HG03097 (cell line): ENCODE results near the gene CCDC167.

Experiments
- ATAC-seq: cut with Tn5 transposase; IDR thresholded peaks from one replicate; pipeline ENCODE4 v1.9.1; 2021; ENCODE audit not compliant: unreplicated experiment, low FRiP score

CCDC167 gene

GRCh38 chr6:37499433-37500293, at the start of gene CCDC167:
CCDC167 (minus strand) TSS chr6:37499893; CDS start chr6:37499863, 30 bp downstream.
- ATAC-seq, result peak; percentile 77

DNA sequence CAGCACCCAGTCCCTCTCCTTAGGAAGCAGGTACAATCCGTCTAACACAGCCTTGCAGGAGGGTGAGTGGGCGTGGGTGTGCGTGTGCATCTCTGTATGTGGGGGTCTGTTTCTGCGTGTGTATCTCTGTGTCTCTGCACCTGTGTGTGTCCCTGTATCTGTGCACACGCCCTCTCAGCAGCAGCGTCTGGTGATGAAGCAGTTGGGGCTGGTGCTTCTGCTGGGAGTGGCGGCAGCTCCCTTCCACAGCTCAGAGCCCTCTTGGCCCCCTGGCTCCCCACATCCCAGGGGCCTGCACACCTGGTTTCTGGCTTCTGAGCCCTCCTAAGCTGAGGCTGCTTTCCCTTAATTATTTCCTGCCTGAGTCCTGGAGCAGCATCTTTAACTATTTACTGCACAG, 49.5 kb upstream of the CCDC167 start:
- no peak for ATAC-seq

GRCh38 chr6:37548067-37548674, 48.5 kb upstream of the CCDC167 start:
- ATAC-seq, result no peak

- peak; percentile 44 for ATAC-seq
These were observed 47.9 kb upstream of the CCDC167 start for GRCh38 chr6:37547564-37548061.

DNA sequence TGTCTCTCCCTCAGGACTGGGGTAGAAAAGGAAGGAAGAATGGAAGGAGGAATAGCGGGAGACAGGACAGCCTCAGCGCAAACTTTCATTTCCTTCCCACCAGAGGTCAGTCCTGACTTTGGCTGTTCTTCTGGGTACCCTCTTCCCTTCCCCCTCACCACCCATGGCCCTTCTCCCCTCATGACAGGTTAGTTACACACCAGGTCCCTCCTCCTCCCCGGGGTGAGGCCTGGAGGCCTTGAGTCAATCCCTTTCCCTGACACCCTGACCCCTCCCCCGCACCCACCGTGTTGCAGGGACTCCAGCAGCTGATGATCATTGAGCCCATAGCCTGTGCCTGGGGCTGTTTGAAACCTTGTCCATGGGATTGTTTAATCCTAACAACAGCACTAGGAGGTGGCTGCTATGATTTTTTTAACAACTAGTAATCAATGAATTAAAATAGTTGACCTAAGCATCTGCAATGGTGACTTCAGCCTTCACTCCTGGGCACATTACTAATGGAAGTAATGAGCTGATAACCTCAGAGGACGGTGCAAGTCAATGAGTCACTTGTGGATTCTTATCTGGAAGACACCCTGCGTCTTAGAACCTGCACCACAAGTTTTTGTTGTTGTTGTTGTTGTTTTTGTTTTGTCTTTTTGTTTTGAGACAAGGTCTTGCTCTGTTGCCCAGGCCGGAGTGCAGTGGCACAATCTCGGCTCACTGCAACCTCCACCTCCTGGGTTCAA, 46.6 kb upstream of the CCDC167 start:
- ATAC-seq, result no peak

- ATAC-seq, result no peak
These were observed 44.8 kb upstream of the CCDC167 start for GRCh38 chr6:37544530-37544929.

GRCh38 chr6:37543361-37543760, 43.7 kb upstream of the CCDC167 start:
- no peak for ATAC-seq

DNA sequence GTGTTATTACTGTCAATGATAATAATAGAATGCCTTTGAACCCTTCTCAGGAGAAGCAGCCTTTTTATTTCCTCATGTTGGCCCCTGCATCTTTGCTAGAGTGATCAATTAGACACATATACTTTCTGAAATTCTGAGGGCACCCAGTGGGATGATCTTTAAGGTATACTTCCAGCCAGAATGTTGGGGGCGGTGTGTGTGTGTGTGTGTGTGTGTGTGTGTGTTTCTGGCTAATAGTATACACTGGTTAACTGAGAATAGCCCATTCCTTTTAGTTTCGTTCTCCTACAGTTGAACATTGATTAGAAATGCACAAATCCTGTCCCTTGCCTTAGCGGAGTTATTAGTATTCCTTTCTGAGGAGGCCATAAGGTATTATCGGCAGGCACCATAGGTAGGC, 41.7 kb upstream of the CCDC167 start:
- no peak for ATAC-seq

DNA sequence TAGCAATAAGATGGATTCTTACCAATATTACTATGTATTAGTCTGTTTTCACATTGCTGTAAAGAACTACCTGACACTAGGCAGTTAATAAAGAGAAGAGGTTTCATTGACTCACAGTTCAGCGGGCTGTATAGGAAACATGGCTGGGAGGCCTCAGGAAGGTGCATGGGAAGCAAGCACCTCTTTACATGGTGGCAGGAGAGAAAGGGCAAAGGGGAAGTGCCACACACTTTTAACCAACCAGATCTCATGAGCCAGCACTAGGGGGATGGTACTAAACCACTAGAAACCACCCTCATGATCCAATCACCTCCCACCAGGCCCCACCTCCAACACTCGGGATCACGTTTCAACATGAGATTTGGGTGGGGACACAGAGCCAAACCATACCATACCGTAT, 40.7 kb upstream of the CCDC167 start:
- no peak for ATAC-seq

DNA sequence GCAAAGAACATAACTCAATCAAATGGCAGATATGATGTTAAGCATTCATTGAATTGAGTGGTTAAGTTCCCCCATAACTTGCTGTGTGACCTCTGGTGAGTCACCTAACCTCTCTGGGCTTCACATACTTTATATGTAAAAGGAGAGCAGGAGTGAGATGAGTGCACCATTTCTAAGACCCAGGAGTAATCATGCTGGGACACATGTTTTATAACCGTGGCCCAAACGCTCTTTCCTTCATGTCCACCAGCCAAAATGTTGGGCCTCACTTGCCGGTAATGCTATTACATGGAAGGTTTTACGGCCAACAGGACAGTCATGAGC, 40.3 kb upstream of the CCDC167 start:
- ATAC-seq, result no peak

DNA sequence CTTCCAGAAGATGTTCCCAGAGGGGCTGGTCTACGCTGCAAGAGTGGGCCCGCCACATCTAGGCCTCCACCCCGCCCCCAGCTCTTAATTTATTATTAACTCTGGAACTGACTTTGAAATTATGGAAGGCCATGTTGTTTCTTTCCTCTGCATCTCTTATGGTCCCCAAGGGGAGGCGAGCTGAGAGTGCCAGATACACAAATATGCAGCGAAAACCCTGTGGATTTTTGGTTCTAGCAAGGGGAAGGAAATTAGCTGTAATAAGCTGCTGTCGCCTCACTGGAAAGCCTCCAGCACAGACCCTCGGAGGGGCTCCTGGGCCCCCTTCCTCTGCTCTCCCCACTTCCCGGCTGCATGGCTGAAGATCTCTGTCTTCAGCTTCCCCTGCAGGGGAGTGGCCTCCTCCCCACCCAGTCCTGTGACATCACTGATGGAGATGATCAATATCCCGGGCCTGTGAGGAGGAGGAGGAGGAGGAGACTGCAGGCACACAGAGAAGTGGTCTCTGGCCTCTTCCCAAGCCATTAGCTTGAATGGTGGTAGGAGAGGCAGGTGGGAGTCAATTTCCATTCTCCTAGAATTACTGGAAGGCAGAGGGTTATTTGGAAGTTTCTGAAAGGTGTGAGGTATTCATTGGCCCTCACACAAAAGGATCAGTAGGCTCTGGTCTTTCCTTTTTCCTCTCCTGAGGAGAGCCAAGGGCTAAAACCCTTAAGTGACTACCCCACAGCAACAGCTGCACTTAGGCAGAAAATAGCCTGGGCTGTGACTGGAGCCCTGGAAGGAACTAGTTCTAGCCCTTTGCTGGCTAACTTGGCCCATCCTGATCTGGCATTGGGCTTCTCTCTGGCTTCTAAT, 39.7 kb upstream of the CCDC167 start:
- no peak for ATAC-seq

- ATAC-seq, result no peak
These were observed 38.4 kb upstream of the CCDC167 start for GRCh38 chr6:37538107-37538506.

GRCh38 chr6:37537548-37537947, 37.9 kb upstream of the CCDC167 start:
- no peak for ATAC-seq

DNA sequence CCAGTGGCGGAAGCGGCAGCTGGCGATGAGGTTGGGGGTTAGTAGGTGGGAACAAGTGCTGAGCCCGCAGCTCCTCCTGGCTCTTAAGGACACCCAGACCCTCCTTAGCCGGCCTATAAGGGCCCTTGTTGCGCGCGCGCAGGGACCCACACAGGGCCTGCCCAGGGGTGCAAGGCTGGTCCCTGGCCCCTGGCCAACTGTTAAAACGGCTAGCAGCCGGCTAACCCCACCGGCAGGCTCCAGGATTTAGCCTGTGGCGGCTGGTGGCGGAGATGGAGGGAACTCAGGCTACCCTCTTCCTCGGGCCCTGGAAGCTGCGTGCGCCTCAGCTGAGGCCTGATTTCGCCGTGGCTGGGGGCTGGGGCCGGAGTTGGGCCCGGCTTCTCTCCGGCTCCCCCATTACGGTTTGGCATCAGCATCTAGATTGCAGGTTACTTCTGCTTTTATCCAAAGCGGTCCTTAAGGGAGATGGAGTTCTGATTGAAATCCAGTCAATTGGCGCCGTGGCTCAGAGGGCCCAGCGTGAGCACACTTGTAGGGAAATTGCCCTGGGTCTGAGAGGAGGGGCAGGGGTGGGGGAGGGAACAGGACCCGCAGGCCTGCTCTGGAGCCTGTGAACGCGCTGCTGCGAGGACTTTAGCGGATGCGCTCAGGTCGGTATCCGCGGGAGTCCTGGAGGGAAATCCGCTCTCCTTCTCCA, 36.9 kb upstream of the CCDC167 start:
- no peak for ATAC-seq

- ATAC-seq, result no peak
These were observed 36.2 kb upstream of the CCDC167 start for GRCh38 chr6:37535759-37536490.

GRCh38 chr6:37535428-37535758, 35.7 kb upstream of the CCDC167 start:
- no peak for ATAC-seq

DNA sequence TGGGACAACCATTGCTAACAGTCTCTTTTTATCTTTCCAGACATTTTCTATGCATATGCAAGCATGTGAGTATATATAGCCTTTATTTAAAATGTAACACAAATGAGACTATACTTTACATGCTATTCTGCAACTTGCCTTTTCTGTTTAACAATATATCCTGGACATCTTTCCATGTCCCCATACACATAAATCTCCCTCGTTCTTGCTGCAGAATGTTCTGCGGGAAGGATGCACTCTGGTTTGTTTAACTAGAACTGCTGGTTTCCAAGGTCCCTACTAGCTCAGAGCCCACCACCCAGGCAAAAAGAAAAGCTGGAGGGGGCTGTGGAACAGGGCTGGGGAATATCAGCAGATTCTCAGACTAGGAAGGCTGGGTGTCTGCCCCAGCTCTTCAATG, 35.2 kb upstream of the CCDC167 start:
- ATAC-seq, result no peak

DNA sequence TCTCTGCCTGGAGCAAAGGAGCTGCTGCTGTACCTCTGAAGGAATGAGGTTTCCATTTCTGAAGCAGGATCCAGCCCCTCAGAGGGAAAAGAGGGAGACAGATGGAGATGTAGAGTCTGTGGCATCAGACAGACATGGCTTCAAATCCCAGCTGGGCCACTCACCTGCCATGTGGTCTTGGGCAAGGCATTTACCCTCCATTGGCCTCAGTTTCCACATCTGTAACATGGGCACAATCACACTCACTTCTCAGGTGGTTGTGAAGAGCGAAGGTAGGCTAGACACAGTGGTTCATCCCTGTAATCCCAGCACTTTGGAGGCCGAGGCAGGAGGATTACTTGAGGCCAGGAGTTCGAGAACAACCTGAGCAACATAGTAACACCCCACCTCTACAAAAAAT, 32.4 kb upstream of the CCDC167 start:
- no peak for ATAC-seq

DNA sequence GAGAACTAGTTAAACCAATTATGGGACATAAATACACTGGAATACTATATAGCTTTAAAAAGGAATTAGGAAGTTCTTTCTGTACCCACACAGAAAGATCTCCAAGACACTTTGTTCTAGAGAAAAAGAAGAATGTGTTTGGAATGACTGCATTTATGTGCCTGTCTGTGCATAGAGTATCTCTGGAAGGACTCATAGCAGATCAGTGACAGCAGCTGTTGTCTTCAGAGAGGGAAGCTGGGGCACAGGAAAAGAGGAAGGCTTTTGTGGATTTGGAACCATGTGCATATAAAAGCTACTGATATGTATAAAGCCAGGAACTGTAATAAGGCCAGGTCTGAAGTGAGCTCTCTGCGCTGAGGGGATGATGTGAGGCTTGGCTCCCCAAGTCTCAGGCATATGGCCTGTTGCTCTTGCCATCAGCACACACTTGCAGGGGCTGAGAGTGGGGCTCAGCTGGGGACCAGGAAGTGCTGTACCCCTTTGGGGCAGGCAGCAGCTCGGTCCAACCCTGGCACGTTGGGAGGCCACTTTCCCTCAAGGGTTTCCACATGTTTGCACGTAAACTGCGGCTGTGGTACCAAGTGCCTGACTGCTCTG, 31.8 kb upstream of the CCDC167 start:
- ATAC-seq, result no peak
